GM19438 (cell line): ENCODE measurements around the gene KRTAP12-3.

ENCODE experiments used
- ATAC-seq: cut with Tn5 transposase; IDR thresholded peaks from one replicate; pipeline ENCODE4 v1.9.1; 2021; ENCODE audit warnings: low read depth; ENCODE audit not compliant: unreplicated experiment

Gene KRTAP12-3

GRCh38 chr21:44701023-44701400 lies 43.3 kb downstream of the KRTAP12-3 start:
- no peak for ATAC-seq

GRCh38 chr21:44701541-44701940 lies 43.8 kb downstream of the KRTAP12-3 start:
- ATAC-seq = no peak

- ATAC-seq = no peak
Measured at GRCh38 chr21:44702111-44702972, 44.6 kb downstream of the KRTAP12-3 start.

GRCh38 chr21:44702973-44703730 lies 45.4 kb downstream of the KRTAP12-3 start:
- no peak for ATAC-seq

GRCh38 chr21:44703731-44704635 lies 46.3 kb downstream of the KRTAP12-3 start:
- ATAC-seq = no peak

GRCh38 chr21:44704636-44705001 lies 46.9 kb downstream of the KRTAP12-3 start:
- no peak for ATAC-seq

- no peak for ATAC-seq
Measured at GRCh38 chr21:44706026-44706705, 48.4 kb downstream of the KRTAP12-3 start.

GRCh38 chr21:44706706-44707581 lies 49.2 kb downstream of the KRTAP12-3 start:
- no peak for ATAC-seq
